ENCODE data around the gene FGFBP2.

GRCh38 chr4:15918484-15919129 is 44.4 kb downstream of the FGFBP2 start:
- no peak for TF ChIP-seq EP300 (IDR thresholded peaks at IDR 0.05)
- TF ChIP-seq POLR2A (IDR thresholded peaks at IDR 0.05): no peak
- TF ChIP-seq CTCF (IDR thresholded peaks at IDR 0.05): no peak
- no peak for TF ChIP-seq POLR2AphosphoS5 (IDR thresholded peaks at IDR 0.05)
